ENCODE results near the gene MRPL33.

MRPL33 gene

GRCh38 chr2:27771548-27772335 is at the start of gene MRPL33:
MRPL33 (plus strand) TSS chr2:27771719; CDS start chr2:27771778, 59 bp downstream.
- peak; percentile 83 to 91 for DNase-seq (ENCODE audit: low read depth in 1 of 2, low spot score in 1 of 2)

GRCh38 chr2:27721884-27722485 is 49.5 kb upstream of the MRPL33 start:
- no peak for DNase-seq (ENCODE audit: low read depth in 1 of 2, low spot score in 1 of 2)

- DNase-seq (ENCODE audit: low read depth in 1 of 2, low spot score in 1 of 2): no peak
Measured at GRCh38 chr2:27723372-27724144, 48.0 kb upstream of the MRPL33 start.

GRCh38 chr2:27724191-27724590 is 47.3 kb upstream of the MRPL33 start:
- no peak for DNase-seq (ENCODE audit: low read depth in 1 of 2, low spot score in 1 of 2)

- no peak for DNase-seq (ENCODE audit: low read depth in 1 of 2, low spot score in 1 of 2)
Measured at GRCh38 chr2:27724905-27725701, 46.4 kb upstream of the MRPL33 start.

- no peak for DNase-seq (ENCODE audit: low read depth in 1 of 2, low spot score in 1 of 2)
Measured at GRCh38 chr2:27727257-27727656, 44.3 kb upstream of the MRPL33 start.

GRCh38 chr2:27728081-27728858 is 43.2 kb upstream of the MRPL33 start:
- no peak for DNase-seq (ENCODE audit: low read depth in 1 of 2, low spot score in 1 of 2)

- no peak for DNase-seq (ENCODE audit: low read depth in 1 of 2, low spot score in 1 of 2)
Measured at GRCh38 chr2:27729198-27729597, 42.3 kb upstream of the MRPL33 start.

GRCh38 chr2:27729614-27730013 is 41.9 kb upstream of the MRPL33 start:
- DNase-seq (ENCODE audit: low read depth in 1 of 2, low spot score in 1 of 2): no peak

- no peak for DNase-seq (ENCODE audit: low read depth in 1 of 2, low spot score in 1 of 2)
Measured at GRCh38 chr2:27730261-27730662, 41.3 kb upstream of the MRPL33 start.

- no peak for DNase-seq (ENCODE audit: low read depth in 1 of 2, low spot score in 1 of 2)
Measured at GRCh38 chr2:27730980-27731691, 40.4 kb upstream of the MRPL33 start.

- no peak for DNase-seq (ENCODE audit: low read depth in 1 of 2, low spot score in 1 of 2)
Measured at GRCh38 chr2:27734305-27734704, 37.2 kb upstream of the MRPL33 start.

- peak; percentile 40 to 41 for DNase-seq (ENCODE audit: low read depth in 1 of 2, low spot score in 1 of 2)
Measured at GRCh38 chr2:27735263-27735904, 36.1 kb upstream of the MRPL33 start.

GRCh38 chr2:27736031-27736889 is 35.3 kb upstream of the MRPL33 start:
- DNase-seq (ENCODE audit: low read depth in 1 of 2, low spot score in 1 of 2): no peak

- DNase-seq (ENCODE audit: low read depth in 1 of 2, low spot score in 1 of 2): no peak
Measured at GRCh38 chr2:27736890-27737204, 34.7 kb upstream of the MRPL33 start.

GRCh38 chr2:27737676-27738348 is 33.7 kb upstream of the MRPL33 start:
- DNase-seq (ENCODE audit: low read depth in 1 of 2, low spot score in 1 of 2): no peak

- DNase-seq (ENCODE audit: low read depth in 1 of 2, low spot score in 1 of 2): no peak
Measured at GRCh38 chr2:27738349-27739057, 33.0 kb upstream of the MRPL33 start.
